ENCODE measurements around the gene TMEM59L. TPM values are rescaled to one million over a fixed set of nuclear protein-coding genes. Genes with fewer than 3 reads are reported as not detected.

TMEM59L gene
- polyA plus RNA-seq, 12 donors, result 4.7 to 19.4 (median 8.2) TPM; not detected in 1

DNA sequence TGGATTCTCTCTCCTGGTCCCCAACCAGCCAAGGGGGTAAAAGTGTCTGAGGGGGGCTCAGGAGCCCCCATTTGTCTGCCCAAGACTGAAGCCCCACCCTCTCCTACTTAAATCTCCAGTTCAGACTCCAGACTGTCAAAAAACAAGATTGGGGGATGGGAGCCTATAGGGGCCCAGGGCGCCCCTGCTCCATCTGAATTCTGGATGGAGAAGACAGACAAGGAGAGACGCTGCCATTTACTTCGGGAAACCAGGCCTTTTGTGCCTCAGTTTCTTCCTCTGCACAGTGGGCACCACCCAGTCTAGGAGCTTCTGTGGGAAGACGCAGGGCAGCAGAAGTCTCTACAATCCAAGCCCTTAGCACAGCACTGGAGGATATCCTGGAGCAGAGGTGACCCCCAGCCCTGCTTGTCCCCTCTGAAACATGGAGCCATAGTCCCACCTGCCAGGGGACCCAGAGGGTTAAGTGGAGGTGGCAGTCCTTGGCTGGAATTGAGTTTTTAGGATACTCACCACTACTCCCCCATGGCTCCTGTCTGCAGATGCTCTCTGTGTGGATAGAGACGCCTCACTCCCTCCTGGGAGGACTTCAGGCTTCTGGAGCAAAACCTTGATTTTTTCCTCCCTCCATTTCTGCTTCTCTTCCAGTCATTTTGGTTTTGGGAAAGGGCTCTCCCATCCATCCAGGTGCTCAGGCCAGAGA is 4.4 kb upstream of the TMEM59L start:
- DNase-seq, result no peak

GRCh38 chr19:18608805-18609716 is 3.6 kb upstream of the TMEM59L start:
- DNase-seq, result no peak

DNA sequence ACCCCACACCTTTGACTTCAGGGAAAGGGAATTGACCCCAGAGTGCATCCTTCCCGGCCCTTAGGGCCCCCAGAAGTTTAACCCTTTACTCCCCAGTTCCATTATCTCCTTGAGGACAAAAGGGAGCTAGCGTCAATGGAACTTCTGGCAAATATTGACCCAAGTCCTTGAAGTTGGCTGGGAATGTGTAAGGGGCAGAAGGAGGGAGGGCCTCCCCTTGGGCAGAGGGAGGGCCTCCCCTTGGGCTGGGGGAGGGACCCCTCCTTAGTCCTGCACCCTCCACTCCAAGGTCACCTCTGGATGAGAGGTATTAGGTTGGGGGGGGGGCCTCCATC is 3.0 kb upstream of the TMEM59L start:
- no peak for DNase-seq

GRCh38 chr19:18610245-18610555 is 2.5 kb upstream of the TMEM59L start:
- DNase-seq, result no peak

DNA sequence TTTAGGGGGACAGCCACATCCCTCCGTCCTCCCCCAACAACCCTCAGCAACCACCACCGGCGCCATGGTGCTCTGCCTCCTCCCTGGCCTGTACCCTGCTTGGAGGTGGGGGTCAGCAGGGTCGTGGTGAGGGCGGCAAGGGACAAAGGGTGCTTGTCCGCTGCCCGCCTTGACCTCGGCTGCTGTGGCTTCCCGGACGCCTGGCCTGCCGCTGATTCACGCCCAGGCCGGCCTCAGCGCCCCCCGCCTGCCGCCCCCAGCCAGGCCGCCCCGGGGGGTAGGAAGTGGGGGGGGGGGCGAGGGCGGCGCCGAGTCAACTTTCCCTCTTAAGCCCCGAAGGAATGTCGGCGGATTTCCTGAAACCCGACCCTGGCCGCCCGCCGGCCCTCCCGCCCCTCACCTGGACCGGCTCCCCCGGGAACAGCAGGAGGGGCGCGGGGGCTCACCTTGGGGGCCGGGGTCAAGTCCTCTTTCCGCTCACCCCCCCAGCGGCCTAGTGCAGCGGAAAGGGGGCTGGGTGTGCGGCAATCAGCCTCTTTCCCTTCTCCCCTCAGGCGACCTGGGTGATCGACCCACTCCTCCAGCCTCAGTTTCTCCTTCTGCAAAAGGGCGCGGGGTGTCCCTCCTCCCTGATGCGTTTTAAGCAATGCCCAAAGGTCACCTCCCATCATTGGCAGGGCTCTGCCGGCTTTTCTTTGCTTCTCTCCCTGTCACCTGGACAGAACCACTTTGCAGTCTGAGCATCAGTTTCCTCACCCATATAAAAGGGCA is 1.9 kb upstream of the TMEM59L start:
- no peak for DNase-seq

GRCh38 chr19:18611327-18612050 is 1.2 kb upstream of the TMEM59L start:
- DNase-seq, result no peak

GRCh38 chr19:18612051-18612771 is 459 bp upstream of the TMEM59L start:
- DNase-seq, result no peak

DNA sequence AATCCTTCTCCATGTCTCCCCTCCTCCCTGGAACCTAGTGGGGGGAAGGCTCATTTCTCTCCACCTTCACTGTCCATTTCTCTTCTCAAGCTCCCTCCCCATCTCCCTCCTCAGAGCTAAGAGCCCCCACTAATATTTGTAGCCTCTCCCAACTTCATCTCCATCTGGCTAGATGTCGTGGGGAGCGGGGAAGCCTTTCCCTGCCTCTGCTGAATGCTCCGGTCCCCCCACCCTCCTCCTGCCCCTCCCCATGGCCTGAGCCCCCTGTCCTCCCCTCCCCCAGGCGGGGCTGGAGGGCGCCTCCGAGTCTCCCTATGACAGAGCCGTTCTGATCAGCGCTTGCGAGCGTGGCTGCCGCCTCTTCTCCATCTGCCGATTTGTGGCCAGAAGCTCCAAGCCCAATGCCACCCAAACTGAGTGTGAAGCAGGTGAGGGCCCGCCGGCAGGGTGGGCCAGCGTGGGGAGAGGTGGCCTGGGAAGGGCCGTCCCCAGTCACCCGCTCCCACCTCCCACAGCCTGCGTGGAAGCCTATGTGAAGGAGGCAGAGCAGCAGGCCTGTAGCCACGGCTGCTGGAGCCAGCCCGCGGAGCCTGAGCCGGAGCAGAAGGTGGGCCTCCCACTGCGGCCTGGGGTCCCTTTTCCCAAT is 1.0 kb downstream of the TMEM59L start:
- DNase-seq, result no peak

- DNase-seq, result no peak
These were observed 3.4 kb downstream of the TMEM59L start for GRCh38 chr19:18616023-18616422.

GRCh38 chr19:18617562-18617961 is 4.9 kb downstream of the TMEM59L start:
- no peak for DNase-seq

- no peak for DNase-seq
These were observed 5.6 kb downstream of the TMEM59L start for GRCh38 chr19:18618236-18618635.

- DNase-seq, result no peak
These were observed 7.6 kb downstream of the TMEM59L start for GRCh38 chr19:18620311-18620710.

DNA sequence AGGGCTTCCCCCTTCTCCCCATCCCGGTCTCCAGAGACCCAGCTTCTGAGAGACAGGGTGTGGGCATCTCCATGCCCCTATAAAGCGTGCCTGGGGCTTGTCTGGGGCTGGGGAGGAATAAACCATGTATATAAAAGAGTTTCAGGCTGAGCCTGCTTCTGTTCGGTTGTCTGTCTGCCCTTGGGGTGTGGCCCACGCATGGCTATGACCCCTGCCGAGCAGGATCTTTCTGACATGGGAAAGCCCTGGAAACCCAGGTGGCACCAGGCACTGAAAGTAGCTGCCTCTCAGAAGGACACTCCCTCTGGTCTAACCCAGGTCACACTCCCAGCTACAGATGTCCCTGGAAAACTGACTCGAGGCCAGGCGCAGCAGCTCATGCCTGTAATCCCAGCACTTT is 8.2 kb downstream of the TMEM59L start:
- no peak for DNase-seq

GRCh38 chr19:18626906-18627305 is 14.2 kb downstream of the TMEM59L start:
- no peak for DNase-seq

DNA sequence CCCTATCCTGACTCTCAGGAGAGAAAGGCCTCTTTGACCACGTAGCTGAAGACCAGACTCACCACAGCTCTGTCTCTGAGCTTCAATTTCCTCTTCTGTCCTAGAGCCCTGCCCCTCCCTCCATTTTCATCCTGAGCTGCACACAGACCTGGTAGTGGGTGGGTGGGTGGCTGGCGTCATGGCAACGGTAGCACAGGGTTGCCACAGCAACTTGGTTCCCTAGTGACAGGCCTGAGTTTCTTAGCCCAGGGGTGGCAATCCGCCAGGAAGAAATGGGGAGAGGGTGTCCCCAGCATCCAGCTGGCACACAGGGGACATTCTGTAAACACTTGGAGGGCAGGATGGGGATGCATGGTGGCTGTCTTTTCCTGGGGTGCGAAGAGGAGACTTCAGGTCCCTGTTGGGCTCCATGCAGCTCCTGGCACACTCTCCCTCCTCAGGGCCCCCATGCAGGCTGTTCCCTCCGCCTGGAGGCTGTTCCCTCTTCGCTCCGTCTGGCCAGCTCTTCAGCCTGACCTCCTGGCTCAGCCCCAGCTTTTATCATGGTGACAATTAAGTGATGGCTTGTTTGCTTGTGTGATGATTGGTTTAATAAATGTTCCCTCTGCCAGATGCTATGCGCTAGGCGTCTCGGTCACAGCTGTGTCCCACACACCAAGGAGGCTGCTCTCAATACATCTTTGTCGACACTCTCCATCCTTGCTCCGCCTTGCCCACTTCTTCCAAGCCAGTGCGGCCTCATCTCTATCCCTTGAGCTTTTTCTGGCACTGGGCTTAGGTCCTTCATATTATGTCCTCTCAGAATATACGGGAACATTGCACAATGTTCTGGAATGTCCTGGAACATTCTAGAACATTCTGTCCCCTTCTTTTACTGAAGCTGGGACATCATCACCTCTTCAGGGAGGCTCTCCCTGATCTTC is 16.8 kb downstream of the TMEM59L start:
- no peak for DNase-seq

DNA sequence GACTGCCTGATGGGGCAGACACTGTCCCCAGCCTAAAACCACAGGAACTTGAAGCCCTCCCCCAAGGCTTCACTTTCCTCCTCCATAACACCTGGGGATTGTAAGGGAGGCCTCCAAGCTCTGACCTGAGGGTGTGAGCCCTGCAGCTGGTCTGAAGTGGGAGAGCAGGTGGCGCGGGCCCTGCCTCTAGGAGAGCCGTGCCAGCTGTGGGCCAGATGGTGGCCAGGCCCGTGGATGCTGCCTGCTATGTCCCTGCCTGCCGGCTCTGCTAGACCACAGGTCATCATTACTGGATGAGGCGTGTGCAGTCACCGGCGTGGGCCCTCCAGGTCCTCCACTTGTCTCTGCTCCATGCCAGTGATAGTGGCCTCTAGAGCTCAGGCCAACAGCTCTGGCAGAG is 20.7 kb downstream of the TMEM59L start:
- no peak for DNase-seq

GRCh38 chr19:18634612-18635297 is 22.1 kb downstream of the TMEM59L start:
- DNase-seq, result no peak

DNA sequence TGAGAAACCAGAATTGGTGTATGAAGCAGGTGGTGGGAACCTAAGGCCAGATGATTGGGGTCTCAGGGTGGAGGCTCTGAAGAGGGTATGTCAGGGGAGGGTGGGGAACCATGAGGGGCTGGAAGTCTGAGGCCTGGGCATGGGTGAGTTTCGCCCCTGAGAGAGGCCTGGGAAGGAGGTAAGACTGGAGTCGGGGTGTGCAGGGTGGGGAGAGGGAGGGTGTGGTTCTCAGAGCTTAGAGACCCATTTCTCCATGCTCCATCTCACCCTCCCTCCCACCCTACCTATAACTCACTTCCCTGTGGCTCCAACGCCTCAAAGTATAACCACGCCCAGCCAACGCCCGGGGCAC is 23.1 kb downstream of the TMEM59L start:
- DNase-seq, result no peak

Measured in muscle of arm (tissue), 12 donors.